DMS153 treated with DMSO at 0.1 percent for 48 hours (cell line): Measurements from ENCODE around the gene C11orf86.
"Not testable (repeated sequence)": the region's sequence is repeated elsewhere in the genome, so short reads cannot be mapped to it uniquely, and the experiment has no call there.

Experiments
- DNase-seq: peaks from one replicate; lab custom pipeline; 2025; ENCODE audit not compliant: unreplicated experiment; lab: John Stamatoyannopoulos, UW

The C11orf86 gene

DNA sequence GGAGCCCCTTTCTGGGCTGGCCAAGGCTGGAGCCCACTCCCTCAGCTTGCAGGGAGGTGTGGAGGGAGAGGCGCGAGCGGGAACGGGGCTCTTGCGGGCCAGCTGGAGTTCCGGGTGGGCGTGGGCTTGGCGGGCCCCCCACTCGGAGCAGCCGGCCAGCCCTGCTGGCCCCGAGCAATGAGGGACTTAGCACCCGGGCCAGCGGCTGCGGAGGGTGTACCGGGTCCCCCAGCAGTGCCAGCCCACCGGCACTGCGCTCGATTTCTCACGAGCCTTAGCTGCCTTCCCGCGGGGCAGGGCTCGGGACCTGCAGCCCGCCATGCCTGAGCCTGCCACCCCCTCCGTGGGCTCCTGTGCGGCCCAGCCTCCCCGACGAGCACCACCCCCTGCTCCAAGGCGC is 13.6 kb downstream of the C11orf86 start:
- DNase-seq: not testable (repeated sequence)

DNA sequence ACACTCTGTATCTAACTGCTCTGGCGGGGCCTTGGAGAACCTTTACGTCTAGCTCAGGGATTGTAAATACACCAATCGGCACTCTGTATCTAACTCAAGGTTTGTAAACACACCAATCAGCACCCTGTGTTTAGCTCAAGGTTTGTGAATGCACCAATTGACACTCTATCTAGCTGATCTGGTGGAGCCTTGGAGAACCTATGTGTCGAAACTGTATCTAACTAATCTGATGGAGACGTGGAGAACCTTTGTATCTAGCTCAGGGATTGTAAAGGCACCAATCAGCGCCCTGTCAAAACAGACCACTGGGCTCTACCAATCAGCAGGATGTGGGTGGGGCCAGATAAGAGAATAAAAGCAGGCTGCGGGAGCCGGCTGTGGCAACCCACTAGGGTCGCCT is 14.3 kb downstream of the C11orf86 start:
- not testable (repeated sequence) for DNase-seq

DNA sequence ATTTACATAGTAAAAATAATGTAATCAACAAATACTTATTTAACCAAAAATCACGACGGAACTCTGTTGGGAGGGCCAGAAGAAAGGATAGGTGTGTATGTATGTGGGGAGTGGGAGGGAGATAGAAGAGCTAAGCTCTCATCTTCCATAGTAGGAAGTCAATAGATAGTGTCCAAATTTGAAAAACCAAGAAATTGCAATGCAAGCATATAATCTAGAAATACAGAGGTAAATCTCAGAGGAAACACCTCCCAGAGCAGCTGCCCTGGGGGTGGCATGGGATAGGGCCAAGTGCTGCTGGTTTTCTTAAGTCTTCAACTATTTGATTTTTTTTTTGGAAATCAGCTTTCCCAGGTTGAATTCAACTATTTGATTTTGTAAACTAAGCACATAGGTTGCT is 16.9 kb downstream of the C11orf86 start:
- DNase-seq: no peak

DNA sequence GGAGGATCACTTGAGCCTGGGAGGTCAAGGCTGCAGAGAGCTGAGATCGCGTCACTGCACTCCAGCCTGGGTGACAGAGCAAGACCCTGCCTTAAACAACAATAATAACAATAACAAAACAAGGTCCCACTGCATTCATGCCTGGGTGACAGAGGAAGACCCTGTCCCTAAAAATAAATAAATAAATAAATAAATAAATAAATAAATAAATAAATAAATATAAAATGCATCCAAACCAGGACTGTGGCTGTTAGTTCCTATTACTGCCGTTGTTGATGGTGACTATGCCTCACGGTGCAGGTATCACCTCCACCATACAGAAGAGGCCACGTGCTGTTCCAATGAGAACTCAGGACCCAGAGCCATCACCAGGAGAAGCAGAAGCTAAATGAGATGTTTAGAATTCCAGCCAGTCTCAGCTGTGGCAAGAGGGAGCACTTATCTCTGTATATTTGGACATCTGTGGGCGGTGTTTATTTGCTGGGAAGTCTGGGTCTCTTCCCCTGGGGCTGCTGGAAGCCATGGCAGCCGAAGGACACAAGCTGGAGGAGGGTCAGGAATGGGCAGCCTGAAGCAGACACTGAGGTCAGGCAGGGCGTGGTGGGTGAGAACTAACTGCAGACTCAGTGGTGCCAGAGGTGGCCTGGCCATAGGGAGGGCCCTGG is 21.6 kb downstream of the C11orf86 start:
- no peak for DNase-seq

DNA sequence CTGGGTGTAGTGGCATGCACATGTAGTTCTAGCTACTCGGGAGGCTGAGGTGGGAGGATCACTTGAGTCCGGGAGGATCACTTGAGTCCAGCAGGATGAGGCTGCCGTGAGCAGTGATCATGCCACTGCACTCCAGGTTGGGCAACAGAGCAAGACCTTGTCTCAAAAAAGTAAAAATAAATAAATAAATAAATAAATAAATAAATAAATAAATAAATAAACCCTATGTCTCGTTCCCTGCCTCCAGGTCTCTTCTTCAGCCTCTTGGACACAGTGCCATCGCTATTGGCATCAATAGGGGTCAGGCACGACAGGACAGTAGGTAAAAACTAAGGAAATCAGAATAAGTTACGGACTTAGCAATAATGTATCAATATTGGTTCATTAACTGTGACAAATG is 24.5 kb downstream of the C11orf86 start:
- DNase-seq: no peak

DNA sequence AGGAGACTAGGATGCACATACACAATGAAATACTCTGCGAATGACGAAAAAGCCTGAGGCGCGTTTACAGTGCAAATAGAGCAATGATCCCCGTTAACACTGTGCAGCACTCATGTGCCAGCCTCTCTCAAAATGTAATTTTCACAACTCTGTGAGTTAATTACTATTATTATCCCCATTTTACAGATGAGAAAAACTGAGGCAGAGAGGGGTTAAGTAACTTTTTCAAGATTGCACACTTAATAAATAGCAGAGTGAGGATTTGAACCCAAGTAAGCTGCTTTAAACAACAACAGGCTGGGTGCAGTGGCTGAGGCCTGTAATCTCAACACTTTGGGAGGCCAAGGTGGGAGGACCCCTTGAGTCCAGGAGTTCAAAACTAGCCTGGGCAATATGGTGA is 26.2 kb downstream of the C11orf86 start:
- DNase-seq: no peak

DNA sequence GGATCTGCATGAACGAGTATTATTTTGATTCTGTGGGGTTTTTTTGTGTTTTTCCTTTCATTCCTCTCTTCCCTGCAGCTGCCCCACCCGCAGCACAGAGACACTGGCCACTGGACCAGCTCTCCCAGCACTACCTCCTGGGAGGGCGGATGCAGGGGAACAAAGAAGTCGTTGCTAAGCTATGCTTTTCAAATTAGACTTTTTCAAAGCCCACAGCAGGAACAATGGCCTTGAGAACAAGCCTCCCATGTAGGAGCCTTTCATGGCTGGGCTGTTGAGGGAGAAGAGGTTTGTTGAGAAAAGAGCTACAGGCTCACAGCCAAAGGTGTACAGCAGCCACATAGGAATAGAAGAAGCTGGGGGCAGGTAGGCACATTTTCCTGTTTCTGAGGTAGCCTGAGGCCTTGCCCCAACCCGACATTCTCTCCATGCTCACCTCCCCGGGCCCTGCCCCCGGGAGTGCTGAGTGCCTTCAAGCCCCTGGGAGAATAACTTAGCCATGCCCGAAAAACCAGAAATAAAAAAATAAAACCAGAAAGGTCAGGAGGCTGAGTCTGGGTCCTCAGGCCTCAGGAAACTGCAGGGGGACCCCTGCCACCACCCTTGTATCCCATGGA is 27.3 kb downstream of the C11orf86 start:
- peak; percentile 62 for DNase-seq

DNA sequence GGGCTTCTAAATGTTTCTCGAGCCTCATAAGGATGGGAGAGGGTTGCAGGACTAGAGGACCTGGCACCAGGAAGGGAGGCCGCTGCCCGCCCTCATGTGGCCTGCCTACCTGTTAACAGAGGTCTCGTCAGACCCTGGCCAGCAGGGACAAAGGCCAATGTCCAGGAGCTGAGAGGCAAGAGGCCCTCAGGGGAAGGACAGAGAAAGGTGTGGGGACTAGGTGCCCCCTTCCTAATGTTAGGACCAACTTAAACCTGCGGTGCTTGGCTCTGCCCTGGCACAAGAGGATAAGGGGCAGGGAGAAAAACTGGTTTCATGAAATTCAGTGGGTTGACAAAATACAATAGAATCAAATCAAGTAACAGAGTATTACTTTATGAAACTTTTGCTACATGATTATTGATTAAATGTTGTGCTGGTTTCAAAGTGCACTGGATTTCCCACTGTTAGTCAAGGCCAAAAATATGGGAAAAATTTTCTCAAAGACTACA is 27.9 kb downstream of the C11orf86 start:
- no peak for DNase-seq

DNA sequence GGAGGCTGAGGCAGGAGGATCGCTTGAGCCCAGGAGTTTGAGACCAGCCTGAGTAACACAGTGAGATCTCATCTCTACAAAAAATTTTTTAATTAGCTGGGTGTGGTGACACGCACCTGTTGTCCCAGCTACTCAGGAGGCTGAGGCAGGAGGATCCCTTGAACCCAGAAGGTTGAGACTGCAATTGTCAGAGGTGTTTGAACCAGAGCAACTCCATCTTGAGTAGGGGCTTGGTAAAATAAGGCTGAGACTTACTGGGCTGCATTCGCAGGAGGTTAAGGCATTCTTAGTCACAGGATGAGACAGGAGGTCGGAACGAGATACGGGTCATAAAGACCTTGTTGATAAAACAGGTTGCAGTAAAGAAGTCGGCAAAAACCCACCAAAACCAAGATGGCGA is 30.1 kb downstream of the C11orf86 start:
- DNase-seq: not testable (repeated sequence)

DNA sequence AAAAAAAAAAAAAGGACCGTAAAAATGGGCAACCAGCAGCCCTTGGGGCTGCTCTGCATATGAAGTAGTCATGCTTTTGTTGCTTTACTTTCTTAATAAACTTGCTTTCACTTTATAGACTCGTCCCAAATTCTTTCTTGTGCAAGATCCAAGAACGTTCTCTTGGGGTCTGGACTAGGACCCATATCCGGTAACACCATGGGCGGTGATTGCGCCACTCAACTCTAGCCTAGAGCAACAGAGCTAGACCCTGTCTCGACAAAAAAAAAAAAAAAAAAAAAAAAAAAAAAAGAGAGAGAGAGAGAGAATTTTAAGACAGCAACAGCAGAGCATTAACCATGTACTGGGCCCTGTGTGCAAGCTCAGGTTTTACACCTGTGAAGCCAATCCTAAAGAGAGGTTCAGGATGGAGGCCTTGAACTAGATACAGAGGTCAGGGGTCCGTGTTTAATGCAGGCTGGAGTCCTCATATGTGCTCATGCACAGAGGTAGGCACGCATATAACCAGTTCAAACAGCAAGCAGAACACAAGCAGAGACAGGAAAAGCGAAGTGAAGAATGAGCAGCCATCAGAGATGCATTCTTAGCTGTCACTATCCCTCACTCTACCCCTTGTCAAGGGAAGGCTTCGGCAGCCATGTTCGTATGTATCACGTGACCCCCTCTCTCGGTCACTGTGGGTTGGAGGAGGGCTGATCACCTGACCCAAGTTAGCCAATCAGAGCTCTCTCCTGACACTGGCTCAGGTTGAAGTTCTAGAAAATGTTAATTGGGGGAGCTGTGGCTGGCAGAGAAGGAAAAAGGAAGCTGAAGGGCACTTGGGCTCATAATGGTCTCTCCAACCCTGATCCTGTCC is 31.2 kb downstream of the C11orf86 start:
- no peak for DNase-seq

DNA sequence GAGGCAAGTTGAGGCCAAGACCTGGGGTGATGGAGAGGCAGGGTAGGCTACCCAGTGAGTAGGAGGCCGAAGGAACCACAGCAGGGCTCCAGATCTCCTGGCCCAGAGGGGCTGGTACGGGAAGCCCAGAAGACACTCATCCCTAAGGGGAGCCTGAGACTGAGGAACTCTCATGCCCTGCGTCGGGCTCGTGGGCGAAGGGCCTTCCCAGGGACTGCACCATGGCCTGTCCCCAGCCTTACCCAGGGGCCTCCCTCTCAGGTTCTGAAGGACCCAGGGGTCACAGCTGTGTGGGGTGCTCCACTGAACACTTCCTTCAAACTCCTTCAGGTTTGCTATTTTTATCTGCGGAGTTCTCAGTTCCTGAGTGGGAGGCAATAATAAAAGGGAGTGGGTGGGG is 32.0 kb downstream of the C11orf86 start:
- DNase-seq: no peak

DNA sequence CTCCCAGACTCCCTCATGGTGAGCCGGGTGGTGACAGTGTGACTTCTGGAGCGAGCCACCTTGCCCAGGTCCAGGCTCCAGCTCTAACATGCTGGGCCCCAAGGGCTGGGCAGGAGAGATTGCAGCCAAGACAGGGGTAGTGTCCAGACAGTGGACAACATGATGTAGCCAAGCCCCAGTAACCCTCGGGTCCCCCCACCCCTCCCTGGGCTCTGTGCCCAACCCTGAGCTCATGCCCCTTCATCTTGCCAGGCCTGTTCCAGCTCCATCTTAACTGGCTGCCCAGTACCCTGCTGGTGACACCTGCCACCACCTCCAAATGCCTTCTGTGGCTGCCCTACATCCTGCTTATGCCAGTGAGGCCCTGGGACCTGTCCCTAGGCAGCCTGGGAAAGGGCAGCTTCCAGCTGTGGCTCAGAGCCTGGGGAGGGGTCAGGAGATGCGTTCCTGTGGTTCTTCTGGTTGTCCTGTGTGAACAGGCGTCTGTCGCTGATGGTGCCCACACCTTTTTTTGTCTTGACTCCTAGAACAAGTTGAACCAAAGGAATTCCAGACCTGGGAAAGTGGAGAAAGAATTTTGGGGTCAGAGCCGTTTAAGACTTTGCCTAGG is 35.3 kb downstream of the C11orf86 start:
- DNase-seq: no peak

DNA sequence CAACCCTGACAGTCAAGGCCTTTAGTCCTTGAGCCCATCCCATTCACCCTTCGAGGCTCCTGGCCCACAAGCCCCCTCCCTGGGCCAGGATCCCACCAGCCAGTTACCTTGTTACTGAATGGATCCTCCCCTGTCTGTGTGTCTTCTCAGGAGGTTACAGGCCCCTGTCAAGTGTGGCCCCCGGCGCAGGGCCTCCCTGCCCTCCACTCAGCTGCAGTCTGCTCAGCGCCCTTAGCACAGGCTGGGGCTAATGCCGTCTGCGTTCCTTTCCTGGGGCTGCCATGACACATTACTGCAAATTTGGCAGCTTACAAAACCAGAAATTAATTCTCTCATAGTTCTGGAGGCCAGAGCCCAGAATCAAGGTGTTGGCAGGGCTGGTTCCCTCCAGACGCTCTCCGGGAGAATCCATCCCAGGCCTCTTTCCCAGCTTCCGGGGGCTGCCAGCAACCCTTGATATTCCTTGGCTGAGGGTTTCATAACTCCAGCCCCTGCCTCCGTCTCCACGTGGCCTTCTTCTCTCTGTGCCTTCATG is 38.5 kb downstream of the C11orf86 start:
- no peak for DNase-seq

DNA sequence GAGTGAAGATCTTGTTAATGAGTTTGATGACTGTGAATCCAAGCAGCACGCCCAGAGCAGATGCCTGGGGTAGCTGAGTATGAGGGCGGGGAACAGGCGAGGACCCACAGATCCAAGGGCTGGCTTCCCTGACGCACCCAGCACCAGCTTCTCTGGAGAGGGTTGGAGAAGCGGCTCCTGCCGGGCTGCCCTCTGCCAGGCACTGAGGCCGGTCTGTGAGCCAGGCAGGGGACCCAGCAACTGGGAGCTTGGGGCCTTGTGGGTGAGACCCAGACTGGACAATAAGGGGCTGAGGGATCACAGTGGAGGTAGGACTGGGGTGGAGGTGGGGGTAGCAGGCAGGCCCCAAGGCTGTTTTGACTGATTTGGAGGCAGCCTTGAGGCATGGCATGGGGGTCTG is 39.2 kb downstream of the C11orf86 start:
- no peak for DNase-seq

DNA sequence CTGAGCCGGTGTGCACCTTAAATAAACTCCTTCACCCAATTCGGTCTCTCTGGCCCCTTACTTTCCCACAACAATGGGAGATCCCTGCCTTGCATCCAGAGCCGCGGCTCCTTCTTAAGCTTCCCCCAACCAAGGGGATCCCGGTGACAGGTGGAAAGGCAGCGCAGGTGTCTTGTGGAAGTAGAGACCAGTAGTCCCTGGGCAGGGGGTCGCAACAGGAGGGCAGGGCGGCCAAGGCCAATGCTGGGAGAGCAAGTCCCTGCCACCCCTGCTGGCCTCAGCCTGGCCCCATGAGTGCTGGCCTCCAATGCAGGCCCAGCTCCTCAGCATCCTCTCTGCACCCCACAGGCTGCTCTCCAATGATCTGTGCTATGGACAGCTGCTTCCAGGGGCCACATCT is 39.9 kb downstream of the C11orf86 start:
- DNase-seq: no peak

DNA sequence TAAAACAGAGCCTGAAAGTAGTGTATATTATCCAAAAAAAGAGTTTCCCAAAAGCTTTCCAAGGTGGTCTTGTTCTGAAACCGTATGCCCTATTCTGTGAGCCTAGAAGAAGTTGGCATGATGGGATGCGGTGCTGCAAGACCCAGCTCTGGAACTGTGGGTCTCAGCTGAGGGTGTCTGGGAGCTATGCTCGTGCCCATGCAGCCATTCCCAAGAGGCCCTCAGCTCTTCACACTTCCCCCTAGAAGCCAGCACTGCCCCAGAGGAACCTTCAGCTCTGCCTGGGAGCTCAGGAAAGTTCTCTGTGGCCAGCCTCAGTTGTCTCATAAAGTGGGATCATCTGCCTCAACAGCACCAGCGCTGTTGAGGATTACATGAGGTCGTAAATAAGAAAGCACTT is 41.4 kb downstream of the C11orf86 start:
- no peak for DNase-seq

DNA sequence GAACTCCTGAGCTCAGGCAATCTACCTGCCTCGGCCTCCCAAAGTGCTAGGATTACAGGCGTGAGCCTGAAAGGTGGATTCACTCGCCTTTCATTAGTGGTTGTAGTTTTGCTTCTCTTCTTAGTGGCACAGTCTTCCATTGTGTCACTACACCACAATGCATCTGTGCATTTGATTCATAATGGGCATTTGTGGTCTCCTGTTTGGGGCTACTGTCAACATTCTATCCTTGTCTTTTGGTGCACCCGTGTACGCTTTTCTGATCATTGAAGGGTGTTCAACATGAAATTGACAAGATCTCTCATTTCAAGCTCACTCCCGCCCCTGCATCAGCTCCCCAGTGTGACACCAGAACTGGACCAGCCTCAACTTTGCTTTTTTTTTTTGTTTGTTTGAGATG is 45.8 kb downstream of the C11orf86 start:
- no peak for DNase-seq

DNA sequence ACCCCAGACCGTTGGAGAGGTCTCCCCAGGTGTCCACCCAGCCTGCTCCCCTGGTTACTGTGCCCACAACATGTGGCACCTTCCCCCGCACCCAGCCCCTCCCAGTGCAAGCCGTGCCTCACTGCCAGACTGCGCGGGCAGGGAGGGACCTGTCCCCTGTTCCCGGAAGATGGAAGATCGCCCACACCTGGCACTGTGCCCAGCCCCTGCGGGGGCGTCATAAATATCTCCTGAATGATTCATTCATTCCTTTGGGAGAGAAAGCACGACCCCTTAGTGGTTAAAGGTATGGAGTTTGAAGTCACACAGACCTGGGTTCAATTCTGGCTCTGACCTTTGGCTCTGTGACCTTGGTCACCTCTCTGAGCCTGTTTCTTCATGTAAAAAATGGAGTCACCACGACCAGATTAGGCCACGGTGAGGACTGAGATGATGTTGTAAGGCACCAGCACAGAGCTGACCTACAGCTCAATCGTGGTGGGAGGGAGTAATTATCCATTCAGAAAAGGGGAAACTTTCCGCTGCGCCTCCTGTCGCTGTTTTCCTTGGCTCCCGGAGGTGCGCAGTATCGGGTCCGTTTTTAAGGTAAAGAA is 47.3 kb downstream of the C11orf86 start:
- DNase-seq: no peak

DNA sequence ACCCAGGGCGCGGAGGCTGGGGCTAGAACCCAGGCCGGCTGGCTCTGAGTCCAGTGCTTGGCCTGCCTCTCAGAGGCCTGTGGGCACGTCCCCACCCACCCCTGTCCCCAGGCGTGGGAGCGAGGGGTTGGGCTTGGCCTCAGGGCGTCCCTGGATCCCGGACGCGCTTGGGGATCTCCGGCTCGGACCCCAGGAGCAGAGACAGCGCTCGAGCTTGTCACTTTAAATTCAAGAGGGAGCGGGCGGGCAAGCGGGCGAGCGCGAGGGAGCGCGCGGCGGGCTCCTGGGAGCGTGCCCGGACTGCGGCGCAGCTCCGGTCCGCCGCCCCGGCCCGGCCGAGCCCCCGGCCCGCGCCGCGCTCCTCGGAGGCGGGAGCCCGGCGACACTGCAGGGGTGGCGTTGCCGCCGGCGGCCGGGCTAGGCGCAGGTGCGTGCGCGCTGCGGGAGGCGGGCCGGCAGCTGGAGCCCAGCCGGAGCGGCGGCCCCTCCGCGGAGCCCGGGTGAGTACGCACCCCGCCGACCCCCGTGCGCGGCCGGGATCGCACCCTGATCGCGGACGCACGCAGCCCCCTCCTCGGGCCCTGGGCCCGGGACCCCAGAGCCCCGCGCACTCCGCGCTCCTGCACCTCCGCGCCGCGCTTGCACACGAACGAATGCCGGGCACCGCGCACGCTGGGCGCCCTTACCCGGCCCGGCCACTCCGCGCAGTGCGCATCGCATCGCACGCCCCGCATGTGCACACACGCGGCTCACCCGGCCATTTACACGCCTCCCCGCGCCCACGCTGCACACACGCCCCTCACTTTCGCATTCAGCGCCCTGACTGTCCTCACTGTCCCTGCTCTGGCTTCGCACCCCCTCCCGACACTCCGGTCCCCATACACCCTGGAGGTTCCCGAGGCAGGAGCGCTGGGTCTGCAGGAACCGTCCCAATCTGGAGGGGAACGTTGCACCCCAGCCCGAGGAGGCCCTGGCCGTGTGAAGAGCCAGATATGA is 48.2 kb downstream of the C11orf86 start, which contains the start of gene SYT12:
Gene SYT12 (plus strand): TSS at position 174 of the 996 bp plus-strand sequence. CDS start 7,011 bp downstream, outside the sequence.
- DNase-seq: no peak

DNA sequence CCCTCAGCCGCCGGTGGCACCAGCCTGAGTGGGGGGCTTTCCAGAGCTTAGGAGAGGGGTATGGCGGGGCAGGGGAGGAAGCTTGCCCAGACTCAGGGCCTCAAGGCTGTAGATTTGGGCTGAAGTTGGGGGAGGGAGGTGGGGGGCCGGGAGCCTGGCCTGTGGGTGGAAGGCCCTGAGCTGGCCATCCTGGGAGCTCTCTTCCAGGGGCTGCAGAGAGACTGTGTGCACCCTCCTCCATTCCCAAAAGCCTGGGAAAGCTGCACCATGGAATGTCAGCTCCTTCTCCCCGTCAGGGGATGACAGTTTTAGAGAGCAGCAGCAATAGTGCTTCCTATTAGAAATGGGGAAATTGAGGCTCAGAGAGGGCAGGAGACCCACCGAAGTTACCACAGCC is 48.9 kb downstream of the C11orf86 start:
- DNase-seq: no peak
